Mammary epithelial cell (primary cell): ENCODE data around the gene NBEAL2.

Experiments
- CTCF ChIP-seq, 2 donors: IDR thresholded peaks in 1 of 2; conservative IDR thresholded peaks in 1 of 2; 2 replicates each; pipeline ENCODE4 v1.5.1; 2011 to 2012; ENCODE audit warnings: inconsistent platforms in 2 of 2, low read length in 2 of 2, mild to moderate bottlenecking in 2 of 2, control low read depth in 1 of 2, low read depth in 1 of 2; ENCODE audit not compliant: insufficient read depth in 1 of 2; ENCODE audit errors: extremely low read depth in 1 of 2
- EZH2 ChIP-seq: IDR thresholded peaks from 2 replicates; pipeline ENCODE4 v1.6.1; 2012; ENCODE audit warnings: low read length, inconsistent platforms, borderline replicate concordance

- TF ChIP-seq CTCF (conservative IDR thresholded peaks at IDR 0.05 in 1 of 2, IDR thresholded peaks at IDR 0.05 in 1 of 2; ENCODE audit: extremely low read depth in 1 of 2, insufficient read depth in 1 of 2, low read depth in 1 of 2, low read length in 2 of 2), result no peak
- no peak for TF ChIP-seq EZH2
Observed at GRCh38 chr3:46978985-46979944, at the start of gene NBEAL2.
